Measurements from ENCODE around the gene RIC8B. TPM values are rescaled to one million over a fixed set of nuclear protein-coding genes. Genes with fewer than 3 reads are reported as not detected.

The RIC8B gene
- total RNA-seq, 1 experiment from 2014 or later: 29.0 TPM

DNA sequence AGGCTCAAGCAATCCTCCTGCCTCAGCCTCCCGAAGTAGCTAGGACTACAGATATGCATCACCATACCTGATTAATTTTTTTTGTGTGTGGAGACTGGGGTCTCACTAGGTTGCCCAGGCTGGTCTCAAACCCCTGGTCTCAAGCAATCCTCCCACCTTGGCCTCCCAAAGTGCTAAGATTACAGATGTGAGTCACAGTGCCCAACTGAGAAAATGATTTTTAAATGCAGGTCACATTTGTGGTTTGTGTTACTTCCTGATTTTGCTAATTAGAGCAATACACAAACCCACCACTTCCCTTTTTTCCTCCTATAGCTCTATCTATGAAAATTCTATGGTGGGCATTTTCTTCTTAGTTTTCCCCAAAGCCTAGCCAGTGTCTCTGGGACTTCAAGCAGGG, 135.7 kb downstream of the RIC8B start:
- H3K36me3 Mint-ChIP-seq (ENCODE audit: insufficient read depth in 1 of 3, low read depth in 3 of 3): no peaks in the 10 kb centered on the region

More for the DNA sequence above, 135.7 kb downstream of the RIC8B start:
- Histone ChIP-seq H4K8ac (replicated peaks; ENCODE audit: insufficient read length, low read depth, low read length) (no peak overlapping the region), H4K5ac (ENCODE audit: insufficient read length, low read depth, low read length) (no peak overlapping the region), H3K4me2 (ENCODE audit: insufficient read depth, insufficient read length, low read length) (no peak overlapping the region), H2BK120ac (ENCODE audit: low read depth, low read length, poor library complexity, severe bottlenecking) (no peak overlapping the region), H2BK15ac (ENCODE audit: low read depth, low read length) (no peak overlapping the region), H2AFZ (ENCODE audit: low read length) (no peak overlapping the region), H3K27me3 (ENCODE audit: insufficient read depth, low read length) (no peaks in the 10 kb centered on the region), H3K14ac (ENCODE audit: insufficient read depth, low read length) (no peak overlapping the region), H3K79me2 (ENCODE audit: insufficient read depth, low read length) (no peaks in the 10 kb centered on the region), H3T11ph (ENCODE audit: low read length) (no peak overlapping the region), H3K4ac (ENCODE audit: low read depth, low read length) (no peak overlapping the region), H3K79me1 (ENCODE audit: insufficient read depth, low read depth, low read length, poor library complexity, severe bottlenecking) (no peaks in the 10 kb centered on the region), H2BK5ac (ENCODE audit: insufficient read length, low read length) (no peak overlapping the region), H3K9me3 (ENCODE audit: control insufficient read depth, low read depth, low read length) (no peaks in the 10 kb centered on the region), H3K23ac (ENCODE audit: insufficient read length, low read depth, low read length) (no peak overlapping the region), H4K20me1 (ENCODE audit: control insufficient read depth, insufficient read depth, insufficient read length) (no peaks in the 10 kb centered on the region), H4K91ac (ENCODE audit: insufficient read length, low read depth, low read length) (no peak overlapping the region), H2AK5ac (ENCODE audit: insufficient read length, low read length) (no peak overlapping the region), H2BK12ac (ENCODE audit: insufficient read length, low read depth, low read length) (no peak overlapping the region), H3K9ac (ENCODE audit: extremely low read depth, insufficient read length, low read length) (no peak overlapping the region), H3K27ac (ENCODE audit: insufficient read length, low read depth, low read length) (no peak overlapping the region), H3K56ac (ENCODE audit: insufficient read length, low read depth, low read length) (no peak overlapping the region), H3K18ac (ENCODE audit: insufficient read length, low read depth, low read length) (no peak overlapping the region), H2BK20ac (ENCODE audit: low read depth, low read length, poor library complexity, severe bottlenecking) (no peak overlapping the region), H3K23me2 (ENCODE audit: insufficient read length, low read depth, low read length, poor library complexity, severe bottlenecking) (no peaks in the 10 kb centered on the region), H3K4me1 (ENCODE audit: insufficient read depth, low read length) (no peaks in the 10 kb centered on the region)
- DNase-seq: no peak
- no peaks in the 10 kb centered on the region; a peak in 1 of 5 replicates for H3K9me3 Mint-ChIP-seq
- H3K27me3 Mint-ChIP-seq (ENCODE audit: low read depth): peaks cover 13% of the 10 kb centered on the region
- no peak overlapping the region for H3K27ac Mint-ChIP-seq
- no peak overlapping the region for H3K4me3 Mint-ChIP-seq
- no CpG with 5 or more reads among the region's 1 CpG for WGBS (ENCODE audit: extremely low coverage, insufficient read length, low lambda C conversion rate)
- H3K4me1 Mint-ChIP-seq: peaks cover 7 to 9% of the 10 kb centered on the region in 2 experiments; a peak in 2 of 4 replicates
- TF ChIP-seq, protein P1, sequence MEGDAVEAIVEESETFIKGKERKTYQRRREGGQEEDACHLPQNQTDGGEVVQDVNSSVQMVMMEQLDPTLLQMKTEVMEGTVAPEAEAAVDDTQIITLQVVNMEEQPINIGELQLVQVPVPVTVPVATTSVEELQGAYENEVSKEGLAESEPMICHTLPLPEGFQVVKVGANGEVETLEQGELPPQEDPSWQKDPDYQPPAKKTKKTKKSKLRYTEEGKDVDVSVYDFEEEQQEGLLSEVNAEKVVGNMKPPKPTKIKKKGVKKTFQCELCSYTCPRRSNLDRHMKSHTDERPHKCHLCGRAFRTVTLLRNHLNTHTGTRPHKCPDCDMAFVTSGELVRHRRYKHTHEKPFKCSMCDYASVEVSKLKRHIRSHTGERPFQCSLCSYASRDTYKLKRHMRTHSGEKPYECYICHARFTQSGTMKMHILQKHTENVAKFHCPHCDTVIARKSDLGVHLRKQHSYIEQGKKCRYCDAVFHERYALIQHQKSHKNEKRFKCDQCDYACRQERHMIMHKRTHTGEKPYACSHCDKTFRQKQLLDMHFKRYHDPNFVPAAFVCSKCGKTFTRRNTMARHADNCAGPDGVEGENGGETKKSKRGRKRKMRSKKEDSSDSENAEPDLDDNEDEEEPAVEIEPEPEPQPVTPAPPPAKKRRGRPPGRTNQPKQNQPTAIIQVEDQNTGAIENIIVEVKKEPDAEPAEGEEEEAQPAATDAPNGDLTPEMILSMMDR (conservative IDR thresholded peaks at IDR 0.05): no peak

Measured in H9 (cell line).